HG03457 (cell line): Measurements from ENCODE around the gene MYCBPAP.

Experiments used
- ATAC-seq: cut with Tn5 transposase; IDR thresholded peaks from one replicate; pipeline ENCODE4 v1.9.1; 2021; ENCODE audit warnings: moderate number of reproducible peaks; ENCODE audit not compliant: unreplicated experiment

The MYCBPAP gene

DNA sequence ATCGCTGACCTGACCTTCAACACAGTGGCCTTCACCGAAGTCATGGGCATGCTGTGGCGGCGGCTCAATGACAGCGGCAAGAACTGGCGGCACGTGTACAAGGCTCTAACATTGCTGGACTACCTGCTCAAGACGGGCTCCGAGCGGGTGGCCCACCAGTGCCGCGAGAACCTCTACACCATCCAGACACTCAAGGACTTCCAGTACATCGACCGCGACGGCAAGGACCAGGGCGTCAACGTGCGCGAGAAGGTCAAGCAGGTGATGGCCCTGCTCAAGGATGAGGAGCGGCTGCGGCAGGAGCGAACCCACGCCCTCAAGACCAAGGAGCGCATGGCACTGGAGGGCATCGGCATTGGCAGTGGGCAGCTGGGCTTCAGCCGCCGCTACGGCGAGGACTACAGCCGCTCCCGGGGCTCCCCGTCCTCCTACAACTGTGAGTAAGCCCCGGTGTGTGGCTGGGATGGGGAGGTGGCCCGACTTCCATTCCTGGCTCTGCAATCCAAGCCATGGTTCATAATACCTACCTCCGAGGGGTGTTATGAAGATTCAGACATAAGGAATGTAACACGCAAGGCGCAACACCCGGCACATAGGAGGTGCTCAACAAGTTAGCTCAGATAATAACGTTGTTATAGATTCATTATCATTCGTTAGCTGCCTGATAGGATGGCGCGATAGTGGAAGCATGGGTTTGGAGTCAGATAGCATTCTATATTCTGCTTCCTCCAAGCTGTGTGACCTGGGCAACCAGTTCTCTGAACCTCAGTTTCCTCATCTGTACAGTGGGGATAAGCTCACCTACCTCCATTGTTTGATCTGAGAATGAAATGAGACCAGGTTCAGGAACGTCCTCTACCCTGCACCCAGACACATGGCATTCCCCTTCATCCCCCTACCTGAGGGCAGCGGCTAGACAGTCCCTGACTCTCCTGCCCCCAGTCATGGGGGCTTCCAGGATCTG, 28.7 kb downstream of the MYCBPAP start:
- ATAC-seq, result no peak

DNA sequence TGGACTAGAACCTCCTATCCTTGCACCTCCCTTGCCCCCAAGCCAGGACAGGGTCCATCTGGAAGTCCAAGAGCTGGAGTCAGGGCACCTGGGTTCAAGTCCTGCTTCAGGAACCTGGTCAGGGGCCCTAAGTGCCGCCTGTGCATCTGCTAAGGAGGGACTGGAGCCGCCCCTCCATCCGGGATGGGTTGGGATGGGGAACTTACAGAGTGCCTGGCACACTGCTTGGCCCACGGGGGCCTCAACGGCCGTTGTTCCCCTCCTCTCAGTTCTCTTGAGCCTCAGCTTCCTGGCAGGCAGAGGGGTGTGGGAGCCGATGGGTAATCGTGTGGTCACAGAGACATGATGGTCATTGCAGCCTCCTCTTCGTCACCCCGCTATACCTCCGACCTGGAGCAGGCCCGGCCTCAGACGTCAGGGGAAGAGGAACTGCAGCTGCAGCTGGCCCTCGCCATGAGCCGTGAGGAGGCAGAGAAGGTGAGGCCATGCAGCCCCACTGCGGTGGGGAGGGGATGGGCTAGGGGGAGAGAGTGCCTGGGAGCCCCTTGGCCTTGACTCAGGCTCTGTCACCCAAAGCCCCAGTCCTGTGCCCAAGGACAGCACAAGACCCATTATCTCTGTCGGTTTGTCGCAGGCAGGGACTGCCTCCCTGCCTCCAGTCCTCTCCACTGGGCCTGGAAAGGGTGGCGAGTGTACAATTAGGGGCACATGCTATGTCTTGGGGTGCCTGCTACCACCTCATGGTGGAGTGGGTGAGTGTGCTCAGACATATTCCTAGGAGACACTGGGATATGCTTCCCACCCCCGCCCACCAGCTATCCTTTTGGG, 29.7 kb downstream of the MYCBPAP start:
- ATAC-seq, result no peak

DNA sequence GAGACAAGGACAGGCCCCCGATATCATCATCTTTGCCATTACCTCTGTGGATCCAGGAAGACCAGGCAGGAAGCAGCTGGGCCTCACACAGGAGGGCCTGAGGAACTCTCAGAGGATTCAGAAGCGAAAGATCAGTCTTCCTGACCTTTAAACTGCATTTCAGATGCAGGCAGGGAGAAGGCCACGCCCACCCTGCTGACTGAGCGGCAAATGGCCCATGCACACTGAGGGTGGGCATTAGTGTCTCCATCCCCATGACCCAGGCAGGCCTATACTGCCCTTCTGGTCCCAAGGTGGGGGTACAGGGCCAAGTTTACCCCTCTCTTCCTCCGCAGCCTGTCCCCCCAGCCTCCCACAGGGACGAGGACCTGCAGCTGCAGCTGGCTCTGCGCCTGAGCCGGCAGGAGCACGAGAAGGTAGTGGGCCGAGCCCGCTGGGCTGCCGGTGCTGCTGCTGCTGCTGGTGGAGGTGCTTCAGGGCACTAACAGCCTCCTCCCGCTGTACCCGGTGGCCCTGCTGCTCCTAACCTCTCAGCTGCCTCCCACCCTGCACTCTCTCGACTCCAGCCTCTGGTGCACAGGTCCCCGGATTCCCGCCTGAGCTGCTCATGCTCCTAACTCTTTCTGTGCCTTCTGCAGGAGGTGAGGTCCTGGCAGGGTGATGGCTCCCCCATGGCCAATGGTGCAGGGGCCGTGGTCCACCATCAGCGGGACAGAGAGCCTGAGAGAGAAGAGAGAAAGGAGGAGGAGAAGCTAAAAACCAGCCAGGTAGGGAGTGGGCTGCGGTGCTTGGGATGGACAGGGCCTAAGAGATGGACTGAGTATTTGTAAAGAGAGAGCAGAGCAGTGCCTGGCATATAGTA, 30.5 kb downstream of the MYCBPAP start:
- no peak for ATAC-seq

DNA sequence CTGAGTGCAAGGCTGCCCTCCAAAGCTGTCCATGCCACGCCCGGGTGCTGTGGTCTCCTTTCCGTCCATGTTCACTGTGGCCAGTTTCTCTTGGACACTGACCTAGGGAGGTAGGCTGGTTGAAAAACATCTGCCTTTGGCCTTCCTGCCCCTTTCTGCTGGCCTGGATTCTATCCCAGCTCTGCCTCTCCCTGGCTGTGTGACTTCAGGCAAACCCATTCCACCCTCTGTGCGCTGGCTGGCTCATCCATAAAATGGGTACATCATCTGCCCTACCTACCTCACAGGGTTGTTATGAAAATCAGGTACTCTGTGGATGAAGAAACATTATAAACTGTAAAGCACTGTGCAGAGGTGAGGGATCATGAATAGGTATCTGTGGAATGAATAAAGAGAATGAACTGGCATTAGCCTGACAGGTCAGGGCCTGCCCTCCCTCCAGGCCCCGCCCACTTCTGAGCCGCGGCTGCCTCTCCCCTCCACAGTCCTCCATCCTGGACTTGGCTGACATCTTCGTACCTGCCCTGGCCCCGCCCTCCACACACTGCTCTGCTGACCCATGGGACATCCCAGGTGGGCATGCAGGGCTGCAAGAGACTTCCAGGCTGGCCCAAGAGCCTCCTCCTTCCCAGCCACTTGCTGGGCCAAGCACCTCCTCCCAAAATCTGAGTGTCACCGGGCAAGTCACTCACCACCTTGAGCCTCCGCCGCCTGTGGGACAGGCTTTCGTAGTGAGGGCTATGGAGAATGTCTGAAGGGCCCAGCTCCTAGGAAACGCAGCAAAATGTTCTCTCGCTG, 31.7 kb downstream of the MYCBPAP start:
- no peak for ATAC-seq

DNA sequence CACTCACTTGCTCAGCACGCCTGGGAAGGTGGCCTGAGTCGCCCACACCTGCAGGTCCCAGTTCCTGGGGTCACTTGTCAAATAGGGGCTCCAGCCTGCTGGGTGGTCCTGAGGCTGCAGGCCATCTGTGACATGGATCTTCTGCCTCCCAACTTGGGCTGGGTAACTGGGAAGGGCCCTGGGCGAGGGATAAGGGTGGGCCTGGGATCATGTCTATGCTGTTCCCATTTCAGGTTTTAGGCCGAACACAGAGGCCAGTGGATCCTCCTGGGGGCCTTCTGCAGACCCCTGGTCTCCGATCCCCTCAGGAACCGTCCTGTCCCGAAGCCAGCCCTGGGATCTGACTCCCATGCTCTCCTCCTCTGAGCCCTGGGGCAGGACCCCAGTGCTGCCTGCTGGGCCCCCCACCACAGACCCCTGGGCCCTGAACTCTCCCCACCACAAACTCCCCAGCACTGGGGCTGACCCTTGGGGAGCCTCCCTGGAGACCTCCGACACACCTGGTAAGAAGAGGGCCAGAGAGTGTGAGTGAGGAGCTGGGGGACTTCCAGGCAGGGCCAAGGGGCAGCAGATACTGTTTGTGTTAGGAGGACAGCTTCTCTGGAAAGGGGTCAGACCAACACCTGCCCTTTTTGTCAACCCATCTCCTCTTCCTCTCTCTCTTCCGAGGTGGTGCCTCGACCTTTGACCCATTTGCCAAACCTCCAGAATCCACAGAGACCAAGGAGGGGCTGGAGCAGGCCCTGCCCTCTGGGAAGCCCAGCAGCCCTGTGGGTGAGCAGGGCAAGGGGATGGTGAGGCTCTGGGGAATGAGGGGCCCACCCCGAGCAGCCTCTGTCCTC, 32.5 kb downstream of the MYCBPAP start:
- ATAC-seq, result no peak

DNA sequence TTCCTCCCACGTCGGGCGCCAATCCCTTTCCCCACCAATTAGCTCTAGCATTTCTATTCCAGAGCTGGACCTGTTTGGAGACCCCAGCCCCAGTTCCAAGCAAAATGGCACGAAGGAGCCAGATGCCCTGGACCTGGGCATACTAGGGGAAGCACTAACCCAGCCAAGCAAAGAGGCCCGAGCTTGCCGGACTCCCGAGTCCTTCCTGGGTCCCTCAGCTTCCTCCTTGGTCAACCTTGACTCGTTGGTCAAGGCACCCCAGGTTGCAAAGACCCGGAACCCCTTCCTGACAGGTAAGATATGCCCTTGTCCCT, 33.1 kb downstream of the MYCBPAP start:
- ATAC-seq, result no peak

DNA sequence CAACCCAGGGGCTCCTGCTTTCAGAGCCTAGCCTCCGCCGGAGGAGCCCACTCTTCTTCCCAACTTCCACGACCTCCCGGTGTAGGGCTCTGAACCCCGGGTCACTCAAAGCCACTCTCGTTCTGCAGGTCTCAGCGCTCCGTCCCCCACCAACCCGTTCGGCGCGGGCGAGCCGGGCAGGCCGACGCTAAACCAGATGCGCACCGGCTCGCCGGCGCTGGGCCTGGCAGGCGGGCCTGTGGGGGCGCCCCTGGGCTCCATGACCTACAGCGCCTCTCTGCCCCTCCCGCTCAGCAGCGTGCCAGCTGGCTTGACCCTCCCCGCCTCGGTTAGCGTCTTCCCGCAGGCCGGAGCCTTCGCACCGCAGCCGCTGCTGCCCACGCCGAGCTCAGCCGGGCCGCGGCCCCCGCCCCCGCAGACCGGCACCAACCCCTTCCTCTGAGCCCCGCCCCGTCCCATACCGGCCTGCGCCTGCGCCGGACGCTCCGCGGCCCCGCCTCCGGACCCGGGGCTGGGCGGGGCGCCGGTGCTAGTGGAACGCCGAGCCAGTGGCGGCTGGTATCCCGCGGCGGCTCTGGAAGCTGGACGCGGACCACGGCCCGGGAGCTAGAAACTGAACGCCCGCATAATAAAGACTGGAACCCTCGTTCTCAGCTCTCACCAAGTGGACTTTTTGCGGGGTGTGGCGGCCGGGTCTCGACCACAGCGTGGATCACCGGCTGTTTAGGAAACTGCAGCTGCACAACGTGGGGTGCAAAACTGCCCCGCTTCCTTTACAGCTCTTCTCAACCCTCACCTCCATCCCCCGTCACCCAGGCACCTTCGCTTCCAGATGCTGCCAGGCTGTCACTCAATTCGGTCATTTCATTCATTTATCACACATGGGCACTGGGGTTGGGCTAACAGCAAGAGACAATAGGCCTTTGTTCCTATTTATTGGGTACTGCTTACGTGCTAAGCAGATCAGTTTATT, 33.8 kb downstream of the MYCBPAP start:
- peak; percentile 55 for ATAC-seq

DNA sequence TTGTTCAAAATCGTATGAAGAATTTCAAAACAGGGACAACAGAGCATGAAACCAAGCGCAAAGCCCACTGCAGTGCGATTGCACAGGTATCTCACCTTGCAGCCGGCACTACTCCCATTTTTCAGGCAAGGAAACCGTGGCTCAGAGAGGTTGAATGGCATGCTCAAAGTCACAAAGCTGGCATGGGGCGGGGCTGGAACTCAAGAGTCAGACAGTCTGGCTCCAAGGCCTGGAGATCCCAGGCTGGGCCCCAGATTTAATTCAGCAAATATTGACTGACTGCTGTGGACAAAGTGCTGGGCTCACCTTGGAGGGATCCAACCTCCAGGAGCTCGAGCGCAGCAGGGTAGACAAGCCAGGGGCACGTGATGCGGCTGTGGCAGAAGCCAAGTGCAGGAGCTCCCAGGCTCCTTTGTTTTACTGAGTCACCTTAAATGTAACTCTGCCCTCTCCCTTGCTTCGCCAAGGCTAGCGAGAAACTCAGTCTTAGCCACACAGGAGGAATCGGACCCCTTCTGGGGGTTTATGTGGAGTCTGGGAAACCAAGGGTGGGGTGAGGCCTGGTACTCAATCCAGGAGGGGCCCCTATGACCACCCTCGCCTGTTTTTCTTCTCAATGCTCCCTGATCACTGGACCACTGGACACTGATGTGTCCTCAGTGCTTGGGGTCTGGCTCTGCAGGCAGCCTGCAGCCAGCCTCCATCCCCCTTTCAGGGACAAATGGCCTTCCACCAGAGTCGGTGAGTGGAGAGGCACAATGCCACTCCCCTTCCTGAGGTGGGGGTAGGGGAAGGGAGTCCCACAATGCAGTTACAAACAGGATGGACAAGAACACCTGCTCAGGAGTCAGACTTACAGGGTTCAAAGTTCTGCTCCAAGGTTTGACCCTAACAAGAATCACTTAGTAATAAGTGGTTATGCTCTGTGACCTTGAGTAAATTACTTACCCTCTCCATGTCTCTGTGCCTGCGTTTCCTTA, 34.8 kb downstream of the MYCBPAP start:
- no peak for ATAC-seq

DNA sequence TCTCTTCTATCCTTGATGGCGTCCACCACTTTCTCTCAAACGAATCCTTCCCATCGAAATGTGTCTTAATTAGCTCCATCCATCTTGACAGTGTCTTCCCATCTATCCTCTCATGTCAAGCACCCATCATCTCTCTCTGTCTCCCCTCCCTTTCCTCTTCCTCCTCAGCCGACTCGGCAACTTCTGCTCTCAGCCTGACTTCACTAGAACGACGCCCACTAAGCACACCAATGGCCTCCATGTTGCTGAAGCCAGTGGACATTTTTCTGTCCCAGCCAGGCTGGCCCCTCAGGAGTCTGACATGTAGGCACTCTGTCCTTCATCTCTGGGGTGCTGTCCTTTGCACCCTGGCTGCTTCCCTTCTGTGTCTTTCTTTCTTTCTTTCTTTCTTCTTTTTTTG, 36.3 kb downstream of the MYCBPAP start:
- ATAC-seq, result no peak

DNA sequence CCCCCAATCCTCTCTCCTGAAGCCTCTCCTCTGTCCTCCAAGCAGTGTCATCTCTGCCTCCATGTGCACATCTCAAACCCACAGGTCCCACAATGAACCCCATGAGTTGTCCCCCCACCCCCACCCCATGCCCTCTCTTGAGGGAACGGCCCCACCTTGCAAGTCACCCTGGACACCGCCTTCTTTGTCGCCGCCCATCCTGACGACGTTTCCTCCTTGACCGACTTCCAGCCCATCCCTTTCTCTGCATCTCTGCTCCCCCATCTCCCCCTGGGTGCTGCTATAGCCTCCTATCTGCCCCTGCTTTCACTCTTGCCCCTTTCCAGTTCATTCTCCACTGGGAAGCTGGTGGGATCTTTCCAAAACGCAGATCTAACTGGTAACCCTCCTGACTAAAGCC, 37.1 kb downstream of the MYCBPAP start:
- ATAC-seq, result no peak

DNA sequence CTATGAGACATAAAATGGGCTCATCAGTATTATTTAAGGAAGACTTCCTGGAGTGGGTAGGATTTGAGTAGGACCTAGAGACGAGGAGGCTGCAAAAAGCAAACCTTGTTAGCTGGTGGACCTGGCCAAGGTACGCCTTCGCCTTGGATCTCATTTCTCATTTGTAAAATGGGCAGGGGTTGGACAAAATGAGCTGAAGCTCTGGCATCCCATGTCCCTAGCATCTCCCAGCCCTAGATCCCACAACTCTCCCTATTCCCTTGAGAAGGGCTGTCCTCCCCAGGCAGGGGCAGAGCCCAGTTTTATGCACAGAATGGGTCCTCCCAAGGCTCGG, 38.4 kb downstream of the MYCBPAP start:
- ATAC-seq, result no peak

DNA sequence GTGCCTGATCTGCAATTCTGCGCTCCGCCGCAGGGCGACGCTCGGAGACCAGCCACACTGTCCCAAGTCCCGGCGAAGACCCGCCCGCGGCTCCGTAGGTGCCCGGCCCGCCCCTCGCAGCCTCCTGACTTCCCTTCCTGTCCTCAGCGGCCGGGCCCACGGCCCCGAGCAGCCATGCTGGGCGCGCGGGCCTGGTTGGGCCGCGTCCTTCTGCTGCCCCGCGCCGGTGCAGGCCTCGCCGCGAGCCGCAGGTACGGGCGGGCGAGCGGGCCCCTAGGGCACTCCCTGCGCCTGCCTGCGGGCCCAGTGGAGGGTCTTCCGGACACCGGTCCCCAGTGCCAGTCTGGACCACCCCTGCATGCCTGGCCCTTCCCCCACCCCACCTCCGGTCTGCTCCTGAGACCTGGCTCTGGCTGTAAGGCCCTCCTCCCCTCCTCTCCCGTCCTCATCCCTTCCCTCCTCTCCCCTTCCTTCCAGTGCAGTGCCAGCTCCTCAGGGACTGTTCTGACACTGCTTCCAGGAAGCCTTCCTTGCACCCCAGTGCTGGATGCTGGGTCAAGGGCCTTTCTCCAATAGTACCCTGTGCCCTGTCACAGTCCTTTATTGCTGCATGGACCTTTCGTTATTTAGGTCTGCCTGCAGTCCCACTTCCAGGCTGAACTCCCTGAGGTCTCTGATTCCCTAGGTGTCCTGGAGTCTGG, 38.9 kb downstream of the MYCBPAP start, which contains the start of gene SPATA20:
TSS of gene SPATA20 (plus strand) at position 140 of the 701 bp plus-strand sequence. CDS start at position 175, 35 bp downstream.
- ATAC-seq, result peak; percentile 56

DNA sequence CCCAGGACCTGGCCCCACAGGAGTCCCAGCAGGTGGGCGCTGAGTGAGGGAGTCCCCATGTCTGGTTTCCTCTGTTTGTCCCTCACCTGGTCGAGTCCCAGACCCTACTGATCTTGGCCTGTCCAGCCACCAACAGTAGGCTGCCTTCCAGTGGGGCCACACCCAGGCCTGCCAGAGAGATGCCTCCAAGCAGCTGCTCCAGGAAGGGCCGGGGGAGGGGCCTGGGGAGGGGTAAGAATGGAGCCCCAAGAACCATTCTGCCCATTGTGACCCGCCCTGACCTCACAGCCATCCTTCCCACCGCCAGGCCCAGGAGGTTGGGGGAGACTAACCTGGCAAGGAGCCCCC, 39.5 kb downstream of the MYCBPAP start:
- no peak for ATAC-seq

DNA sequence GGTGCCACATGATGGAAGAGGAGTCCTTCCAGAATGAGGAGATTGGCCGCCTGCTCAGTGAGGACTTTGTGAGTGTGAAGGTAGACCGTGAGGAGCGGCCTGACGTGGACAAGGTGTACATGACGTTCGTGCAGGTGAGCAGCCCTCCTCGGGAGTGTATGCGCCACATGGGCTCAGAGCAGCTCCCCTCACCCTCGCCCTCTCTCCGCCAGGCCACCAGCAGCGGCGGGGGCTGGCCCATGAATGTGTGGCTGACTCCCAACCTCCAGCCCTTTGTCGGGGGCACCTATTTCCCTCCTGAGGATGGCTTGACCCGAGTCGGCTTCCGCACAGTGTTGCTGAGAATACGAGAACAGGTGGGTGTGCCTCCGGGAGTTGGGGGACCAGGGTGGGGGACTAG, 40.6 kb downstream of the MYCBPAP start:
- ATAC-seq, result no peak

DNA sequence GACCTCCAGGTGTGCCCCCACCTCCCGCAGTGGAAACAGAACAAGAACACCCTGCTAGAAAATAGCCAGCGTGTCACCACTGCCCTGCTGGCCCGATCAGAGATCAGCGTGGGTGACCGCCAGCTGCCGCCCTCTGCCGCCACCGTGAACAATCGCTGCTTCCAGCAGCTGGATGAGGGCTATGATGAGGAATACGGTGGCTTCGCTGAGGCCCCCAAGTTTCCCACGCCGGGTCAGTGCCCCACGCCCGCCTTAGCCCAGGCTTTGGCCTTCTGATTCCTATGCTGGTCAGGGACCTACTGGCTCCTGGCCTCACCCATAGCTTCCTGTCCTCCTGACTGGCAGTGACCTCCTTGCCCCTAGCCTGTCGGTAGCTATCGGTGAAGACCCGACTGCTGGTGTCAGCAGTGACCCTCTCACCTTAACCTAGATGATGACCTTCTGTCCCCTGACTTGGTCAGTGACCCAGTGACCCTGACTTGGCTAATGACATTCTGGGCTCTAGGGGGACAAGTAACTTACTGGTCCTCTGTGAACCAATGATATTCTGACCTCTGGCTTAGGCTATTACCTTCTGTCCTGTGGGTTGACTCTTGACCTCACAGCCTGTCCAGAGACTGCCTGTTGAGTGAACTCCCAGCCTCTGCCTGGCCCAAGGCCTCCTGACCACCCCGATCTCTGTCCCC, 41.2 kb downstream of the MYCBPAP start:
- no peak for ATAC-seq

DNA sequence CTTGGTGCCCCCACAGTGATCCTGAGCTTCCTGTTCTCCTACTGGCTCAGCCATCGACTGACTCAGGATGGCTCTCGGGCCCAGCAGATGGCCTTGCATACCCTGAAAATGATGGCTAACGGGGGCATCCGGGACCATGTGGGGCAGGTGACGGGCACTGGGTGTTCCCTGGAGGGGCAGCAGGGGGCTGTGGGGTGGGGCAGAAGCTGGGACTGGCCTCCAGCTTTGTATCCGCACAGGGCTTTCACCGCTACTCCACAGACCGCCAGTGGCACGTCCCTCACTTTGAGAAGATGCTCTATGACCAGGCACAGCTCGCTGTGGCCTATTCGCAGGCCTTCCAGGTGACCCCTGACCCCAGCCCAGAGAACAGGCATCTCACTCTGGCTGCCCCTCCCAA, 41.7 kb downstream of the MYCBPAP start:
- no peak for ATAC-seq
